ENCODE measurements around the gene LRP8.
"Not testable (repeated sequence)": the region's sequence is repeated elsewhere in the genome, so short reads cannot be mapped to it uniquely, and the experiment has no call there.

LRP8 gene

GRCh38 chr1:53210352-53210751 is 117.5 kb downstream of the LRP8 start:
- no peak for DNase-seq (ENCODE audit: low read depth)

GRCh38 chr1:53207726-53208125 is 120.1 kb downstream of the LRP8 start:
- no peak for DNase-seq (ENCODE audit: low read depth)

- DNase-seq (ENCODE audit: low read depth): no peak
These were observed 121.0 kb downstream of the LRP8 start for GRCh38 chr1:53206735-53207379.

GRCh38 chr1:53206083-53206685 is 121.7 kb downstream of the LRP8 start:
- not testable (repeated sequence) for DNase-seq (ENCODE audit: low read depth)

GRCh38 chr1:53205496-53205895 is 122.4 kb downstream of the LRP8 start:
- DNase-seq (ENCODE audit: low read depth): not testable (repeated sequence)

GRCh38 chr1:53203466-53203865 is 124.4 kb downstream of the LRP8 start:
- DNase-seq (ENCODE audit: low read depth): no peak

GRCh38 chr1:53198241-53198651 is 129.6 kb downstream of the LRP8 start:
- no peak for DNase-seq (ENCODE audit: low read depth)

- DNase-seq (ENCODE audit: low read depth): no peak
These were observed 130.3 kb downstream of the LRP8 start for GRCh38 chr1:53197291-53198200.

GRCh38 chr1:53196485-53197290 is 131.2 kb downstream of the LRP8 start, which contains the start of gene CPT2:
Gene CPT2, plus strand, starts transcription at chr1:53196824. Its CDS starts 120 bp downstream, at chr1:53196944.
- DNase-seq (ENCODE audit: low read depth): peak; percentile 86

- no peak for DNase-seq (ENCODE audit: low read depth)
These were observed 131.8 kb downstream of the LRP8 start for GRCh38 chr1:53196017-53196484.

GRCh38 chr1:53195246-53196016 is 132.4 kb downstream of the LRP8 start:
- DNase-seq (ENCODE audit: low read depth): no peak
